Measurements from ENCODE around the gene TOP2B. TPM values are rescaled to one million over a fixed set of nuclear protein-coding genes. Genes with fewer than 3 reads are reported as not detected.

TOP2B gene
- total and polyA plus RNA-seq, 8 donors: 92.7 to 310 (median 256) TPM

DNA sequence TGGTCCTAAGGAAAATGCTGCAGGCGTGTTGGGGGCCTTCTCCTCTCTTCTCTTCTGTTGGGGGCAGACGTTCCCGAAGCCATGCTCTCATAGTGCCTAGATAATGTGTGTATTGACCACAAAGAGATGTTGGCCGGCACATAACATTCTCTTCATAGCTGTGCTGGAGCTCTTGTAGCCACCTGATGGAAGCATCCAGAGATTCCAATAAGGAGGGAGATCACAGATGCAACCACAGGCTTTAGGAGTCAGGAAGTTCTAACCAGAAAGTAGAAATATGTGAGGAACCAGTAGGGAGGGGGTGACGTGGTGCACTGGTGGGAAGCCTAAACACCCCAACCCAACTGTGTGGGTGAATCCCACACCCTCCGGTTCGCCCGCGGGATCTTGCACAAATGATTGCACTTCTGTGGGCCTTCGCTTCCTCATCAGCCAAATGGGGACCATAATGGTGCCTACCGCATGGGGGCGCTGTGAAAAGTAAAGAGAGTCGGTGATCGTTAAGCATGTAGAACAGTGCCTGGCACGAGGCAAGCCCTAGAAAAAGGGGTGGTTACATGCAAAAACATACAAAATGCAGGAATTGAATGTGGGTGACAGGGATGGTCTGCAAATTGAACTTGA, 87.8 kb downstream of the TOP2B start:
- Histone ChIP-seq H3K9me3 (no peaks in the 10 kb centered on the region), H3K36me3 (no peaks in the 10 kb centered on the region), H3K4me3 (no peak overlapping the region), H3K27ac (no peak overlapping the region), H3K27me3 (no peaks in the 10 kb centered on the region), H3K4me1 (no peaks in the 10 kb centered on the region)
- intact Hi-C loops (cut with DNase I): no loop called here
- DNase-seq (no peak), ATAC-seq (no peak)
- TF ChIP-seq, protein P1, sequence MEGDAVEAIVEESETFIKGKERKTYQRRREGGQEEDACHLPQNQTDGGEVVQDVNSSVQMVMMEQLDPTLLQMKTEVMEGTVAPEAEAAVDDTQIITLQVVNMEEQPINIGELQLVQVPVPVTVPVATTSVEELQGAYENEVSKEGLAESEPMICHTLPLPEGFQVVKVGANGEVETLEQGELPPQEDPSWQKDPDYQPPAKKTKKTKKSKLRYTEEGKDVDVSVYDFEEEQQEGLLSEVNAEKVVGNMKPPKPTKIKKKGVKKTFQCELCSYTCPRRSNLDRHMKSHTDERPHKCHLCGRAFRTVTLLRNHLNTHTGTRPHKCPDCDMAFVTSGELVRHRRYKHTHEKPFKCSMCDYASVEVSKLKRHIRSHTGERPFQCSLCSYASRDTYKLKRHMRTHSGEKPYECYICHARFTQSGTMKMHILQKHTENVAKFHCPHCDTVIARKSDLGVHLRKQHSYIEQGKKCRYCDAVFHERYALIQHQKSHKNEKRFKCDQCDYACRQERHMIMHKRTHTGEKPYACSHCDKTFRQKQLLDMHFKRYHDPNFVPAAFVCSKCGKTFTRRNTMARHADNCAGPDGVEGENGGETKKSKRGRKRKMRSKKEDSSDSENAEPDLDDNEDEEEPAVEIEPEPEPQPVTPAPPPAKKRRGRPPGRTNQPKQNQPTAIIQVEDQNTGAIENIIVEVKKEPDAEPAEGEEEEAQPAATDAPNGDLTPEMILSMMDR (IDR thresholded peaks at IDR 0.05): no peak

DNA sequence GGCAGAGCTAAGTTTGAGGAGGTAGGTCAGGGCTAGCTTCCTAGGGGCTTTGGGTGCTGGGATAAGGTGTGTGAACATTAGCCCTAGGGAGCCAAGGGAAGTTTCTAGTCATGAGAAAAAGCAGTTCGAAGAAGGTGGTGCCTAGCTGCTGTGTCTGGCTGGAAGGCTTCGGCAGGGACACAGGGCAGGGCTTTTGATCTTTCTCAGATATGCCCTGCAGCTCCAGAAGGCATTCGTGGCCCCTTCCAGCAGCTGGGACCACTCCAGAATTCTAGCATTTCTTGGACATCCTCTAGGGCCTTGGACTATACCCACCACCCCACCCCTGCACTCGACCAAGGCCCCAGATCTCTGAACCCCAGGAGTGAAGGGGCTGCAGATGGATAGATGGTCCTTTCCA, 88.6 kb downstream of the TOP2B start:
- Histone ChIP-seq H3K4me1 (no peaks in the 10 kb centered on the region), H3K36me3 (no peaks in the 10 kb centered on the region), H3K4me3 (no peak overlapping the region), H3K27ac (no peak overlapping the region), H3K27me3 (no peaks in the 10 kb centered on the region), H3K9me3 (no peaks in the 10 kb centered on the region)
- intact Hi-C loops (cut with DNase I): no loop called here
- DNase-seq (no peak), ATAC-seq (no peak)
- TF ChIP-seq, protein P1 (IDR thresholded peaks at IDR 0.05): no peak

DNA sequence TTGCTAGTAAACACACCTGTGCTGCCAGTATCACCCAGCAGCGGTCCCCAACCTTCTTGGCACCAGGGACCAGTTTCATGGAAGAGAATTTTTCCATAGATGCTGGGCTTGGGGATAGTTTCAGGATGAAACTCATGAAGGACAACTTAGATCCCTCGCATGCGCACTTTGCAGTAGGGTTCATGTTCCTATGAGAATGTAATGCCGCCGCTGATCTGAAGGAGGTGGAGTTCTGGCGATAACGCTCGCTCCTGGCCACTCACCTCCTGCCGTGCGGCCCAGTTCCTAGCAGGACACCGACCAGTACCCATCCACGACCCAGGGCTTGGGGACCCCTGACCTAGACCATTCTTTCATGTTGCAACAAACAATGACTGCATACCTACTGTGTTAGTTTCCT, 89.7 kb downstream of the TOP2B start:
- no peak overlapping the region for H3K4me3 ChIP-seq
- H3K27me3 ChIP-seq: no peaks in the 10 kb centered on the region
- no peak for ATAC-seq
- H3K27ac ChIP-seq: no peak overlapping the region
- TF ChIP-seq, protein P1 (IDR thresholded peaks at IDR 0.05): no peak
- no peaks in the 10 kb centered on the region for H3K4me1 ChIP-seq
- intact Hi-C loops (cut with DNase I): no loop called here
- no peak for DNase-seq
- H3K36me3 ChIP-seq: no peaks in the 10 kb centered on the region
- H3K9me3 ChIP-seq: no peaks in the 10 kb centered on the region

DNA sequence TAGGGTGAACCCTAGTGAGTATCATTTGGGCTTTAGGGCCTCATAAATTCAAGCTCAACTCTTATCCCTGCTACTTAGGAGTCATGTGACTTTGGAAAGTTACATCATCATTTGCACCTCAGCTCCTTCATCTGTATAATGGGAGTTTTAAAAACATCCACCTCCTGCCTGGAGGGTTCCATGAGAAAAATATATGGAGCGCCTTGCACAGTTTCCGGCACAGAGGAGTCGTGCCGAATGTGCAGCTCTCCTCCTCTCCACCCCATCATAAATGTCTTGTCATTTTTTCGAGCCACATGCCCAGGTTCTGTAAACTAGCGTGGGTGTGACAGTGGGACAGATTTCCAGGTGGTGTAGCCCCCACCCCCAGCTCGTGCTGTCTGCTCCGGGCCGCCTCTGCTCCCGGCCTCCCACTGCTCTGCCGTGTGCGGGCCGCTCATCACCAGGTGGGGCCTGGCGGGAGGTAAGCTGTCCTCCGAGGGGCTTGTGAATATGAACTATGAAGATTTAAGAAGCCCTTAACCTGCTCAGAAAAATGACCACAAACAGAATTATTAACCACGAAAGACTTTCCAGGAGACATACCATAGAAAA, 90.4 kb downstream of the TOP2B start:
- no peaks in the 10 kb centered on the region for H3K36me3 ChIP-seq
- no peak overlapping the region for H3K27ac ChIP-seq
- no peaks in the 10 kb centered on the region for H3K4me1 ChIP-seq
- no peak for DNase-seq
- no peak for ATAC-seq
- no peaks in the 10 kb centered on the region for H3K9me3 ChIP-seq
- TF ChIP-seq, protein P1 (IDR thresholded peaks at IDR 0.05): no peak
- intact Hi-C loops (cut with DNase I): no loop called here
- no peak overlapping the region for H3K4me3 ChIP-seq
- no peaks in the 10 kb centered on the region for H3K27me3 ChIP-seq

DNA sequence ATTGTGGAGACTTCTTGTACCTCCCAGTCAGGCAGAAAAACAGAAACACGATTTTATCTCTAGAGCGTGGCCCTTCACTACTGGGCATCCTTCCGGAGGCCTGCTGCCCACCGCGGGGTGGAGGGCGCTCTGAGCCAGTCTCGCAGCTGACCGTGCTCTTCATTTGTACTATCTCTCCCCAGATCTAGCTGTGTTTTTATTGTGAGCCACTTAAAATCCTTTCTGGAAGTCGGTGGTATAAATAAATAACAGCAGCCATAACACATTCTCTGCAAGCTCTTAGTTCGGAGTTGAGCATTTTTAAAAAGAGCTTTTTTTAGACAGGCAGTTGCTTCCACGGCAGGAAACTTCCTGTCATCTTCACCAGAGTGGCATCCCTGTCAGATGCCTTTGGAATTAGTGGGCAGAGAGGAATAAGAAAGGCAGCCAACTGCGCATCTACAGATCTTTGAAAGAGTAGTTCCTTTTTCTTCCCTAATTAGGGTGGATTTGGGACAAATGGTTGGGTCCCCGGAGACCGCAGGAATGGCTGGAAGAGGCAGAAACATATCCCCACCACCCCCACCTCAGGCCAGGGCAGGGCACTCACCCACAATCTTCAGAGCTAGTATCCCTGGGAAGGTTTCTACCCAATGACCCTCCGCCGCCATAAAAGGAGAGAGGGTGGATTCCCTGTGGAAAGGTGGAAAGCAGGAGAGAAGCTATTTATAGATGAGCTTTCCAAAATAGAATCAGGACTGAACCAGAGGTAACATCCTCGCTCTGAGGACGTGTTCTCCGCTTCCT, 91.1 kb downstream of the TOP2B start:
- TF ChIP-seq, protein P1 (IDR thresholded peaks at IDR 0.05): no peak
- ATAC-seq (no peak), DNase-seq (no peak)
- no peak overlapping the region for H3K4me3 ChIP-seq
- H3K36me3 ChIP-seq: no peaks in the 10 kb centered on the region
- no peaks in the 10 kb centered on the region for H3K27me3 ChIP-seq
- intact Hi-C loops (cut with DNase I): no loop called here
- no peaks in the 10 kb centered on the region for H3K9me3 ChIP-seq
- no peaks in the 10 kb centered on the region for H3K4me1 ChIP-seq
- H3K27ac ChIP-seq: peak overlapping the region in 1 of 2 donors; percentile 3

Measured in left lung (tissue), 10 donors.